CD4-positive, alpha-beta T cell treated with Interleukin-15 for 4 hours (primary cell): ENCODE results near the gene NUCB2.

ENCODE experiments used
- DNase-seq: peaks from one replicate; pipeline ENCODE4 v3.0.0-alpha.2; 2020; ENCODE audit warnings: low spot score

Gene NUCB2

GRCh38 chr11:17333799-17334586 lies 57.5 kb downstream of the NUCB2 start:
- peak; percentile 12 for DNase-seq

- DNase-seq, result no peak
These were observed 66.7 kb downstream of the NUCB2 start for GRCh38 chr11:17343257-17343656.

DNA sequence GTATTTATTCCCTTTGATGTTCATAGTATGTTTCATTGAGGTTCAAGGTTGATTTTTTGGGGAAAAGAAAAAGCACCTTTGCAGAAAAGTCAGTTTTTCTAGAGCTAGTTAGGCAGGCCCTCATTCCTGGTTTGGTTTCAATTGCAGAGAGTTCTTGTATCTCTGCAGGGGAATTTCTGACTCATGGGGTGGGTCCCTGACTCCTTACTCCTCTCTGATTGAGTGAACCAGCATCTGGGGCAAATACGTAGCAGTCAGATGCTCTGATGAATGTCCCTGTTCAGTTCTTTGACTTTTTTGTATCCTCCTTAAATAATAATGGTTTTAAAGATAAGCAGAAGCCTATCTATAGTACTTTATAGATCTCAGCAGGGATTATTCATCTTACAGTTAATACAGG lies 67.4 kb downstream of the NUCB2 start:
- DNase-seq, result no peak

DNA sequence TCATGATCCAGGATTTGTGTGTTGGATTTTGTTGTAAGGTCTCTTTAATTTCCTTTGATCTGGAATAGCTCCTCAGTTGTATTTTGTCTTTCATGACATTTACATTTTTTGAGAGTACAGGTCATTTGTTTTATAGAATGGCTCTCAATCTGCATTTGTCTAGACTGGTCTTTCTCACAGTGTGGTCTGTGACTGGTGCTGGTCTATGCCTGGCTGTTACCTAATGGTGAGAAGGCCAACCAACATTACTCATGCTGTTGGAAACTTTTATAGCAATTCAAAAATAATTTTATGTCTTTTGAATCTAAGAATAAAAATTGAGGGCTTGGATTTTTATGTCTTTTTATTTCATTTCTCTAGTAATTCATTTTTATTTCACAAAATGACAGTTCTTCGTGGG lies 71.1 kb downstream of the NUCB2 start:
- no peak for DNase-seq

DNA sequence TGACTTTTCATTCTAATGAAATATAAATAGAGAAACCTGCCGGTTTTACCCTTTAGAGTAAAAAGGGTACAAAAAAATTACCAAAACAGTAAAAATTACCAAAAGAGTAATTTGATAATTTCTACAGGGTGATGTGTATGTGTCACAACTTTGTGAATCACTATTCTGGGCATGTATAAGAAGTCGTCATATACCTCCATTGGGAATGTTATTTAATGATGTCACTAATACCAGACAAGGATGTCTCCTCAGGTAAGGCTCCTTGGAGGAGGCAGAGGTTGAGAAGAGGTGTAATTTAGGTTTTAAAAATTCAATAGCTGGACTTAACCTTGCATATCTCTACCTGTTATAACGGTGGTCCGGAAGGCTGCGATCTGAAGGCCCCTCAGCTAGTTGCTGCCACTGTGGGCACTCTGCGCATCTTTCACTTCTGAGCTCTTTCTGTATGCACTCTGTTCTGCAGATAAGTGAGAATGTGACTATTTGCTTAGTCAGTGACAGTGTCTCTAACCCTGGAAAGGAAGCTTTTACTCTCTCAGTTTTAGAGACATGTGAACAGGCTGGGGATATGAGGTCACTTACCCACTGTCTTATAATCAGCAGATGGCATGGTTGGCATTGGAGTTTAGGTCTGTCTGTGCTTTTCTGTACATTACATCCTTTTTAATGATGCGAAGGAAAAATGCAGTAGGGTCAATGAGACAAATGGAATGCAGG lies 74.1 kb downstream of the NUCB2 start:
- no peak for DNase-seq

GRCh38 chr11:17351172-17351509 lies 74.6 kb downstream of the NUCB2 start:
- no peak for DNase-seq

DNA sequence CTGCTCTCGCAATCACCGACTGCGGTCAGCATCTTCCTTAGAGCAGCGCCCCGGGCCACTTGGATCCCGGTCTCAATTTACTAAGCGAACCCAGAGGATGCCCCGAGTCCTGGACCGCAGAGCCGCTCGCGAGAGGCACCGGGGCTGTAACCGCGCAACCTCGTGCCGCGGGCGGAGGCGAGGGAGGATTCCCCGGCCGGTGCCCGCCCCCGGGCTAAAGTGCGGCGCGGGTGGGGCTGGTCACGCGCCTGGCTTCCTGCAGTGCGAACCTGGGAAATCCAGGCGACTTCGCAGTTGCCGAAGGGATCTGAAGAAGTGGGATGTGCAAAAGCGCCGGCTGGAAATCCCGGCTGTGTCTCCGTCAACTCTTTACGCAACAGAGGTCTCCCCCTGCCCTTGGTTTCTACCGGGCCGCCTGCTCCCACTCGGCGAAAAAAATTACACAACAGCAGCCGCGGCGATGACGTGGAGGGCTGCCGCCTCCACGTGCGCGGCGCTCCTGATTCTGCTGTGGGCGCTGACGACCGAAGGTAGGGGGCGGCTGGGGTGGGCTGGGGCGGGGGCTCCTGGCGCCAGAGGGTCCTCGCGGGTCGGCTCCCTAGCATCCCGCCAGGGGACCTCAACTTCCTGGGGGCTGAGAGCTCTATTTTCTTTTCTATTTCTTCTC lies 75.1 kb downstream of the NUCB2 start, which contains the start of gene NCR3LG1:
TSS of gene NCR3LG1 (plus strand) at position 291 of the 667 bp plus-strand sequence. CDS start at position 461, 170 bp downstream.
- DNase-seq, result peak; percentile 42

- DNase-seq, result peak; percentile 21
These were observed 76.6 kb downstream of the NUCB2 start for GRCh38 chr11:17352950-17353820.

DNA sequence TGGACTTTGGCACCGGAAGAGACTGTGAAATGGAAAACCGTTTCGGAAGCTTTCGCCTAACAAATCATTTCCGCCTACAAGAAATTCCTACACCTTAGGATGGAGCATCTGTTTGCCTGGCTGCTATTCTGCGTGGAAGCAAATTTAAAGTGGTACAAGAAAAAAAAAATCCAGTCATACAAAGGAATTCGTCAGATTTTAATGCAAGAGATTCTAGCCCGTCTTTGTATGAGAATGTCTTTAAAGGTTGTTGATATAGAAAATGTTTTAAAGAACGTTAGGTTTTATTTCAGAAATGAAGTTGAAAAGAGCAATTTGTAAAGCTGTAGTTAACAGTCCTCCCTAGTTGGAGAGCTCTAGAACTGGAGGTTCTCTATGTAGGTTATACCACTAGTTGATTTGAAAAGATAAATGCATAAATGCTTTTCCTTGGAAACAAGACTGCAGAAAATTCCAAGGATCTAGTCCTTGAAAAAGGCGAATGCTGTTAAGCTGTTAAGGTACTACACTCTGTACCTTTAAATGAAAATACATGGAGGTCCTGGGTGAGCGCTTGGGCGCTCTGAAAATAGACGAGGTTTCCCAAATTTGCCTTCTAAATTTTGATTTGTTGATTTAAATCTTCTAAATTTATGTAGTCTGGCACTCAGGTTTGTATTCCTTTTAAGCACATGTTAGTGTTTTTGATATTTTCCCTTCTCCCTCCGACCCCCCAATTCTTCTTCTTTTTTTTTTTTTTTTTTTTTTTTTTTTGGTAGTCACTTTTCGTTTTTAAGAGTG lies 77.5 kb downstream of the NUCB2 start:
- DNase-seq, result no peak

GRCh38 chr11:17354601-17354991 lies 78.1 kb downstream of the NUCB2 start:
- DNase-seq, result peak; percentile 77

DNA sequence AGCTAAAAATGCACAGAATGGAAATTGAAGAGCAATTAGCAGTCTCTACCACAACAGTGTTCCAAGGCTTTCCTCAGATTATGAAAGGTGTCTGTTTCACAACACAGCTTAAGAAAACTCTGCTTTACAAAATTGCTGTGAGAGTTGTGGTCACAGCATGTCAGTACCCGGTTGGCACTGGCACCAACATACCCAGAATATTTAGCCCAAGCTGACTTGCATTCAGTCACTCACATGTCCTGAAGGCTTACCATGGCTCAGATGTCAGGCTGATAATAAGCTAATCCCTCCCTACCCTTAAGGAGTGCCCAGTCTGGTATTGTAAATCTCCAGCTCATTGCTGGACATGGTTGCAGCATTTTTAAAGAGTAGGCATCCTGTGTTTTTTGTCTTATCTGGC lies 90.0 kb downstream of the NUCB2 start:
- no peak for DNase-seq

DNA sequence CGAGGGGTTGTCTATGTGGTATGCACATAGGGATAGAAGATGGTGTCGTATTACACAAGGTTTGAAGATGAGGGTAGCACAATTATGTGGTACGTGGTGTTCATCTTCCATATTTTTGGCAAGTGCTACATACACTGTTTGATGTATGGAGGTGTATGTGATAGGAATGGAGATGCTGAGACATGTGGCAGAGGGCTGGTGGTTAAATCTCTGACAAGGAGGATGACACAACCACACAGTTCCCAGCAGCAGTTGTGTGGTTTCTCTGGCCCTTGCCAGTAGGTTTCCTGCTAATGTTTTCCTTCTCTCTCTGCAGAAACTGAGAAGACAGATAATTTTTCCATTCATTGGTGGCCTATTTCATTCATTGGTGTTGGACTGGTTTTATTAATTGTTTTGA lies 92.0 kb downstream of the NUCB2 start:
- no peak for DNase-seq

- no peak for DNase-seq
These were observed 92.6 kb downstream of the NUCB2 start for GRCh38 chr11:17369094-17369493.

GRCh38 chr11:17369684-17370243 lies 93.2 kb downstream of the NUCB2 start:
- DNase-seq, result no peak

- no peak for DNase-seq
These were observed 95.1 kb downstream of the NUCB2 start for GRCh38 chr11:17371614-17372013.

DNA sequence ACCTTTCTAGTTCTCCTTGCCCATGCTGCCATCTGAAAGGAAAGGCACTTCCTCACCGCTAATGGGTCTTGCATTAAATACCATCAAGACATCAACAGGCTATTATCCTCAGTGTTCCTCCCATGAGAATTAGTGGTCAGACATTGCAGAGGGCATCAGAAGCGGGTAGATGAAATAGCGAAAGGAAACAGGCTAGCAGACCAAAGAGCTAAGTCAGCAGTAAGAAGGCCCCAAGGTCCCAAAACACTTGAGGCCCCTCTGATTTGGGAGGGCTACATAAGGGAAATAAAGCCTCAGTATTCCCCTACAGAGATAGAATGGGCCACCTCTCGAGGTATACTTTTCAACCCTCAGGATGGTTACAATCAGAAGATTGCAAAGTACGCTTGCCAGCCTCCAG lies 99.0 kb downstream of the NUCB2 start:
- no peak for DNase-seq

DNA sequence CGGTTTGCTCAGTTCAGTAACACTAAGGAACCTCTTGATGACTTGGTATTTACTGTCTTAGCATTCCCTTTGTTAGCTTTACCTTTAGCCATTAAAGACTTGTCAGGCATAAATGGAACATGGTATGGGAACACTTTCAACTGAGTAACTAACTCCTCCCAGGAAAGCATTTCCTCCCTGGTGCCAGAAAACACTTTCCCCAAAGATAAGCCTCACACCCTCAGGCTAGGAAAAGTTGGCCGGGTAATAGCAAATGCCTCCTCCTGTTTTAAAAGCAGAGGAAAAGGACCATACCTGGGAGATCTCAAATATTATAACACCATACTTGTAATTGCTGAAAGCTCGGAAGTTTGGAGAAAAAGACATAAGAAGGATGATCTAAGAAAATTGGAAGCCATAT lies 100.0 kb downstream of the NUCB2 start:
- DNase-seq, result no peak

DNA sequence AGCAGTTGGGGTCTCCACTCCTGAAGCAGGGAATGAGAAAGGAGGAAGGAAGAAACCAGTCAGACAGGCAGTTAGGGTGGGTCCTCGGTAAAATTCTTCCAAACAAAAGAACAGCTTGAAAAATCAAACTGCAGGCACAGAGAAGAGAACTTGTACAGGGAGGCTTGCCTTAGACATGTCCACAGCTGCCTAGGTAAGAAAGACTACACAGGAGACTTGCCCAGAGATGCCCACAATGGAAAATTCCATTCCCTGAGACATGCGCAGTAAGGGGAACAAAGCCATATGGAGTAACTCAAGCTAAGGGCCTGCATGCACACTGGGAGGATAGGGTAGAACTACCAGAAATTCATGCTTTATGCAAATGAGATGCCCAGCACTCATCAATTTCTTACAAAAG lies 102.1 kb downstream of the NUCB2 start:
- no peak for DNase-seq

DNA sequence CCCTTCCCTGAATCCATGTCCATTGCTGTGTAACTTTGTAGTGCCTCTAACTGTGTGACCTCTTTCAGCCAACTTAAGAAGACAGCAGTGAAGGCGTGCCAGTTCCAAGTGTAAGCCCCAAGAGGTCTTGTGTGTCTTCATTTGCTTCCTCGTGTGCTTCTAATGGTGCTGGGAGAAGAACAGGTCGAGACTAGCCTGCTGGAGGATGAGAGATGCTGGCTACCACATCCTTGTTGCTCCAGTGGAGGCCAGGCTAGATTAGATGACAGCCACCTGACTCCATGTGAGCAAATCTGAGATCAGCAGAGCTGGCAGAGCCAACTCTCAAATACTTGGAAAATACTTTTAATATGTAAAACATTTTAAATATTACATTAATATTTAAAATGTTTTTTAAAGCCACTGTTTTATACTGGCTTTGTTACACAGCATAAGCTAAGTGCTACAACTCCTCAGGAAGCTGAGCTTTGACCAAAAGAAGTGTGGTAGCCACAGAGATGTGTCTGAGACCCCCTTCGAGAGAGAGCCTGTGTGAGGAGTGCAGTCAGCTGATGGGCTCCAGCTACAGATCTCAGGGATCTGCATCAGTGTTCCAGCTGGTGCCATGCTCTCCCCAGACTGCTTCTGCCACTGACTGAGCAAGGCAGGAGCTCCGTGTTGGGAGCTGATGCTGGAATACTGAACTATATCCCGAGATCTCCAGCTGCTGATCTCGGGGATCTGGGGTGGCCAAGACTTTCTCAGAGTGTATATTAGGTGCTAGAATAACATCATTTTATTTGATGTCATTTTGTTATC lies 103.0 kb downstream of the NUCB2 start:
- DNase-seq, result no peak

- DNase-seq, result no peak
These were observed 104.6 kb downstream of the NUCB2 start for GRCh38 chr11:17381156-17381555.
